ENCODE measurements around the gene SH2D2A. TPM values are rescaled to one million over a fixed set of nuclear protein-coding genes. Genes with fewer than 3 reads are reported as not detected.
A peak's percentile ranks its signal among the peaks of the same experiment; 100 is the strongest.

SH2D2A gene
- polyA plus RNA-seq, 1 of the 3 experiments (the other 2 are of a cell fraction), result not detected

DNA sequence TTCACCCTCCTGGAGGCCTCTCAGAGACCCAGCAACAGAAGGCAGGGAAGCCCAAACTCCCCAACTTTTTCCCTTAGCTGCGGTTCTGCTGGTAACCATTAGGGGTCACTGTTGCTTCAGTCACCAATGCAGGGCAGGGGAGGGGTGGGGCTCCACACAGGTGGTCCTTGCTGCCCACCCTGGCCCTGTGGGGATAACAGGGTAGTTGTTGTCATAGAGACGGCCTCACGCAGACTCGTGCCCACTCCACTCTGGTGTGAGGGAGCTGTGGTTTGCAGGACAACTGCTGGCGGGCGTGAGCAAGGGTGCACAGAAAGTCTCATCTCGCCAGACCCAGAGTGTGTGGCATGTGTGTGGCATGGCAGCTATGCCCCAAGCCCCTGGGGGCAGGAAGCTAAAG, 22.3 kb upstream of the SH2D2A start:
- WGBS (ENCODE audit: low lambda C conversion rate), result 43% methylated on average over 7 of the region's 7 CpGs
- Histone ChIP-seq H3F3A (replicated peaks; ENCODE audit: insufficient read depth) (no peaks in the 10 kb centered on the region), H3K4me3 (ENCODE audit: low read depth in 2 of 2, low read length in 1 of 2) (no peak overlapping the region; a peak in 1 of 4 replicates), H3K4me2 (no peak overlapping the region), H3K9me2 (no peaks in the 10 kb centered on the region), H3K79me2 (ENCODE audit: insufficient read depth) (no peaks in the 10 kb centered on the region), H3K4me1 (ENCODE audit: control insufficient read depth in 1 of 2, insufficient read depth in 2 of 2, low read depth in 1 of 2, low read length in 1 of 2) (peaks cover 0 to 54% of the 10 kb centered on the region in 2 experiments; a peak in 2 of 4 replicates), H3K9ac (no peak overlapping the region), H3K36me3 (replicated peaks in 1 of 2; ENCODE audit: control insufficient read depth in 1 of 2, insufficient read depth in 2 of 2, low read length in 1 of 2) (no peaks in the 10 kb centered on the region), H3K27ac (ENCODE audit: low read depth in 2 of 2, low read length in 1 of 2) (peak overlapping the region in 1 of 2 experiments; percentile 43; a peak in 2 of 4 replicates), H3K9me3 (no peaks in the 10 kb centered on the region), H3K27me3 (ENCODE audit: insufficient read depth) (peaks cover 9% of the 10 kb centered on the region; the same call in 1 of the 2 replicates), H2AFZ (ENCODE audit: low read depth) (no peak overlapping the region), H4K20me1 (ENCODE audit: insufficient read depth) (no peaks in the 10 kb centered on the region)
- TF ChIP-seq MXI1 (IDR thresholded peaks at IDR 0.05; ENCODE audit: low read depth, low read length) (no peak), GATA2 (CRISPR knock-in tag; IDR thresholded peaks at IDR 0.05) (no peak), FOXM1 (IDR thresholded peaks at IDR 0.05; ENCODE audit: low read depth) (no peak), RAD21 (IDR thresholded peaks at IDR 0.05; ENCODE audit: low read length) (peak; percentile 84), ELF1 (IDR thresholded peaks at IDR 0.05) (no peak), PBX3 (IDR thresholded peaks at IDR 0.05) (no peak), SMC3 (IDR thresholded peaks at IDR 0.05; ENCODE audit: low read depth, low read length) (peak; percentile 78), CTCF (IDR thresholded peaks at IDR 0.05) (peak; percentile 94), IRF3 (IDR thresholded peaks at IDR 0.05; ENCODE audit: low read depth, low read length) (no peak), RFX5 (IDR thresholded peaks at IDR 0.05; ENCODE audit: low read length) (no peak)
- peak; percentile 81 for DNase-seq
- POLR2A ChIA-PET, result interaction anchor here (0.6 to 5.8 kb wide), 11 partner anchors 8 to 54 kb away, joined by 3 to 38 read pairs (median 4); partner anchors contain the start of genes INSRR and NTRK1
- CTCF ChIA-PET, result interaction anchor here (0.8 to 12.8 kb wide), 36 partner anchors 10 to 163 kb away, joined by 3 to 476 read pairs (median 8); partner anchors contain the start of genes INSRR, NTRK1, PEAR1 and PRCC

DNA sequence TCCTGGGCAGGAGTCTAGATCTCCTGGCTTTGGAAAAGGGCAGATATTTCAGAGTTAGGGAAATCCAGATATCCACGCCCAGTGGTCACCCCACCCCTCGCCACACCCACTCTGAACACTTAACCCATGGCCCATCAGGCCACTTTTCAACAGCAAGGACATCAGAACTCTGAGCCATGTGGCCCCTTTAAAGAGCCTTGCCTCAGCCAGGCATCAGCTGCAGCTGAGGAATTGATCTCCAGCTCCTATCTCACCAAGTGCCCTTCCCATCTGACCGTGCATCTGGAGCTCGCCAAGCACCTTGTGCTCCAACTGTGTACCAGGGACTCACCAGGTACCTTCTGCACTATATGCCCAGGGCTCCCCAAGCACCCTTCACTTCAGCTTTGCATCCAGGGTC, 20.2 kb upstream of the SH2D2A start:
- H4K20me1 ChIP-seq (ENCODE audit: insufficient read depth), result no peaks in the 10 kb centered on the region
- H3K4me2 ChIP-seq, result no peak overlapping the region
- no peaks in the 10 kb centered on the region for H3K79me2 ChIP-seq (ENCODE audit: insufficient read depth)
- WGBS (ENCODE audit: low lambda C conversion rate), result 83% methylated on average over 3 of the region's 4 CpGs
- no peaks in the 10 kb centered on the region for H3K9me3 ChIP-seq
- TF ChIP-seq NFIC (IDR thresholded peaks at IDR 0.05; ENCODE audit: borderline replicate concordance), result no peak
- peaks cover 0 to 63% of the 10 kb centered on the region in 2 experiments; a peak in 2 of 4 replicates for H3K4me1 ChIP-seq (ENCODE audit: control insufficient read depth in 1 of 2, insufficient read depth in 2 of 2, low read depth in 1 of 2, low read length in 1 of 2)
- no peak overlapping the region for H2AFZ ChIP-seq (ENCODE audit: low read depth)
- H3K36me3 ChIP-seq (replicated peaks in 1 of 2; ENCODE audit: control insufficient read depth in 1 of 2, insufficient read depth in 2 of 2, low read length in 1 of 2), result no peaks in the 10 kb centered on the region
- H3K4me3 ChIP-seq (ENCODE audit: low read depth in 2 of 2, low read length in 1 of 2), result no peak overlapping the region
- CTCF ChIA-PET, result interaction anchor here (0.6 to 12.8 kb wide), 10 partner anchors 10 to 148 kb away, joined by 3 to 476 read pairs (median 28); partner anchors contain the start of genes INSRR, NTRK1 and PEAR1
- DNase-seq, result no peak
- H3K27ac ChIP-seq (ENCODE audit: low read depth in 2 of 2, low read length in 1 of 2), result no peak overlapping the region
- no peak overlapping the region for H3K9ac ChIP-seq
- POLR2A ChIA-PET, result interaction anchor here (0.7 to 5.8 kb wide), 3 partner anchors 24 to 35 kb away, joined by 3 to 38 read pairs (median 6); partner anchors contain the start of genes INSRR and NTRK1
- peaks cover 9% of the 10 kb centered on the region; the same call in 1 of the 2 replicates for H3K27me3 ChIP-seq (ENCODE audit: insufficient read depth)
- H3K9me2 ChIP-seq, result no peaks in the 10 kb centered on the region
- no peaks in the 10 kb centered on the region for H3F3A ChIP-seq (replicated peaks; ENCODE audit: insufficient read depth)
